NCI-H1105 (cell line): ENCODE results near the gene MYO7A.

Experiments
- DNase-seq: peaks from one replicate; lab custom pipeline; 2025; lab: John Stamatoyannopoulos, UW

MYO7A gene

GRCh38 chr11:77166021-77166420 is 38.0 kb downstream of the MYO7A start:
- no peak for DNase-seq

GRCh38 chr11:77167111-77167626 is 39.1 kb downstream of the MYO7A start:
- DNase-seq, result no peak

- DNase-seq, result no peak
Observed at GRCh38 chr11:77167791-77168190, 39.7 kb downstream of the MYO7A start.

- DNase-seq, result no peak
Observed at GRCh38 chr11:77170107-77170506, 42.1 kb downstream of the MYO7A start.

GRCh38 chr11:77171254-77171653 is 43.2 kb downstream of the MYO7A start:
- no peak for DNase-seq

GRCh38 chr11:77171885-77172665 is 44.0 kb downstream of the MYO7A start:
- no peak for DNase-seq

GRCh38 chr11:77172666-77172982 is 44.6 kb downstream of the MYO7A start:
- no peak for DNase-seq

GRCh38 chr11:77173494-77173893 is 45.4 kb downstream of the MYO7A start:
- no peak for DNase-seq

- DNase-seq, result peak; percentile 58
Observed at GRCh38 chr11:77174559-77174958, 46.5 kb downstream of the MYO7A start.

GRCh38 chr11:77175021-77175842 is 47.2 kb downstream of the MYO7A start:
- no peak for DNase-seq

GRCh38 chr11:77175869-77176539 is 48.0 kb downstream of the MYO7A start:
- DNase-seq, result no peak

GRCh38 chr11:77176996-77177395 is 49.0 kb downstream of the MYO7A start:
- no peak for DNase-seq

- no peak for DNase-seq
Observed at GRCh38 chr11:77178150-77178549, 50.1 kb downstream of the MYO7A start.

GRCh38 chr11:77179048-77179447 is 51.0 kb downstream of the MYO7A start:
- DNase-seq, result no peak

- no peak for DNase-seq
Observed at GRCh38 chr11:77179681-77180080, 51.6 kb downstream of the MYO7A start.

- DNase-seq, result no peak
Observed at GRCh38 chr11:77180346-77180745, 52.3 kb downstream of the MYO7A start.

- DNase-seq, result no peak
Observed at GRCh38 chr11:77181226-77181625, 53.2 kb downstream of the MYO7A start.

GRCh38 chr11:77181799-77182541 is 53.9 kb downstream of the MYO7A start:
- DNase-seq, result no peak

GRCh38 chr11:77182542-77183430 is 54.7 kb downstream of the MYO7A start:
- DNase-seq, result no peak

- no peak for DNase-seq
Observed at GRCh38 chr11:77183431-77183984, 55.5 kb downstream of the MYO7A start.
